ENCODE measurements around the gene ADAM23.

ADAM23 gene

GRCh38 chr2:206535260-206535986 lies 92.1 kb downstream of the ADAM23 start:
- Histone ChIP-seq H3K36me3 (ENCODE audit: control insufficient read depth, insufficient read depth, low read length) (no peaks in the 10 kb centered on the region), H3K9me3 (ENCODE audit: control insufficient read depth, insufficient read depth, low read depth, low read length) (no peaks in the 10 kb centered on the region), H3K27ac (ENCODE audit: low read depth, low read length) (no peak overlapping the region), H3K4me1 (ENCODE audit: control insufficient read depth, insufficient read depth, low read length) (peaks cover 6% of the 10 kb centered on the region), H3K27me3 (ENCODE audit: control insufficient read depth, insufficient read depth, low read length) (no peaks in the 10 kb centered on the region), H3K4me3 (ENCODE audit: low read depth, low read length) (no peak overlapping the region), H3K9ac (ENCODE audit: low read length) (no peak overlapping the region)

- Histone ChIP-seq H3K9me3 (ENCODE audit: control insufficient read depth, insufficient read depth, low read depth, low read length) (no peaks in the 10 kb centered on the region), H3K27me3 (ENCODE audit: control insufficient read depth, insufficient read depth, low read length) (no peaks in the 10 kb centered on the region)
Observed at GRCh38 chr2:206540757-206541156, 97.4 kb downstream of the ADAM23 start.

GRCh38 chr2:206543073-206543472 lies 99.7 kb downstream of the ADAM23 start:
- H3K4me1 ChIP-seq (ENCODE audit: control insufficient read depth, insufficient read depth, low read length) = no peaks in the 10 kb centered on the region

More at GRCh38 chr2:206540757-206541156, 97.4 kb downstream of the ADAM23 start:
- Histone ChIP-seq H3K9ac (ENCODE audit: low read length) (no peak overlapping the region), H3K36me3 (ENCODE audit: control insufficient read depth, insufficient read depth, low read length) (no peaks in the 10 kb centered on the region), H3K4me1 (ENCODE audit: control insufficient read depth, insufficient read depth, low read length) (no peaks in the 10 kb centered on the region), H3K27ac (ENCODE audit: low read depth, low read length) (no peak overlapping the region), H3K4me3 (ENCODE audit: low read depth, low read length) (no peak overlapping the region)

GRCh38 chr2:206548383-206548782 lies 105.1 kb downstream of the ADAM23 start:
- Histone ChIP-seq H3K27me3 (ENCODE audit: control insufficient read depth, insufficient read depth, low read length) (no peaks in the 10 kb centered on the region), H3K27ac (ENCODE audit: low read depth, low read length) (no peak overlapping the region), H3K4me1 (ENCODE audit: control insufficient read depth, insufficient read depth, low read length) (no peaks in the 10 kb centered on the region), H3K9me3 (ENCODE audit: control insufficient read depth, insufficient read depth, low read depth, low read length) (no peaks in the 10 kb centered on the region), H3K36me3 (ENCODE audit: control insufficient read depth, insufficient read depth, low read length) (no peaks in the 10 kb centered on the region), H3K4me3 (ENCODE audit: low read depth, low read length) (no peak overlapping the region), H3K9ac (ENCODE audit: low read length) (no peak overlapping the region)

More at GRCh38 chr2:206543073-206543472, 99.7 kb downstream of the ADAM23 start:
- Histone ChIP-seq H3K9me3 (ENCODE audit: control insufficient read depth, insufficient read depth, low read depth, low read length) (no peaks in the 10 kb centered on the region), H3K9ac (ENCODE audit: low read length) (no peak overlapping the region), H3K36me3 (ENCODE audit: control insufficient read depth, insufficient read depth, low read length) (no peaks in the 10 kb centered on the region), H3K27me3 (ENCODE audit: control insufficient read depth, insufficient read depth, low read length) (no peaks in the 10 kb centered on the region), H3K4me3 (ENCODE audit: low read depth, low read length) (no peak overlapping the region), H3K27ac (ENCODE audit: low read depth, low read length) (no peak overlapping the region)

- Histone ChIP-seq H3K36me3 (ENCODE audit: control insufficient read depth, insufficient read depth, low read length) (no peaks in the 10 kb centered on the region), H3K9me3 (ENCODE audit: control insufficient read depth, insufficient read depth, low read depth, low read length) (no peaks in the 10 kb centered on the region), H3K9ac (ENCODE audit: low read length) (no peak overlapping the region), H3K4me1 (ENCODE audit: control insufficient read depth, insufficient read depth, low read length) (no peaks in the 10 kb centered on the region), H3K27me3 (ENCODE audit: control insufficient read depth, insufficient read depth, low read length) (no peaks in the 10 kb centered on the region), H3K27ac (ENCODE audit: low read depth, low read length) (no peak overlapping the region), H3K4me3 (ENCODE audit: low read depth, low read length) (no peak overlapping the region)
Observed at GRCh38 chr2:206555721-206556120, 112.4 kb downstream of the ADAM23 start.

- Histone ChIP-seq H3K9me3 (ENCODE audit: control insufficient read depth, insufficient read depth, low read depth, low read length) (no peaks in the 10 kb centered on the region), H3K9ac (ENCODE audit: low read length) (no peak overlapping the region), H3K4me1 (ENCODE audit: control insufficient read depth, insufficient read depth, low read length) (no peaks in the 10 kb centered on the region), H3K4me3 (ENCODE audit: low read depth, low read length) (no peak overlapping the region), H3K27me3 (ENCODE audit: control insufficient read depth, insufficient read depth, low read length) (no peaks in the 10 kb centered on the region), H3K27ac (ENCODE audit: low read depth, low read length) (no peak overlapping the region), H3K36me3 (ENCODE audit: control insufficient read depth, insufficient read depth, low read length) (no peaks in the 10 kb centered on the region)
Observed at GRCh38 chr2:206556357-206556949, 113.1 kb downstream of the ADAM23 start.

- Histone ChIP-seq H3K9ac (ENCODE audit: low read length) (no peak overlapping the region), H3K27ac (ENCODE audit: low read depth, low read length) (no peak overlapping the region), H3K27me3 (ENCODE audit: control insufficient read depth, insufficient read depth, low read length) (no peaks in the 10 kb centered on the region), H3K4me1 (ENCODE audit: control insufficient read depth, insufficient read depth, low read length) (no peaks in the 10 kb centered on the region), H3K36me3 (ENCODE audit: control insufficient read depth, insufficient read depth, low read length) (no peaks in the 10 kb centered on the region), H3K4me3 (ENCODE audit: low read depth, low read length) (no peak overlapping the region), H3K9me3 (ENCODE audit: control insufficient read depth, insufficient read depth, low read depth, low read length) (no peaks in the 10 kb centered on the region)
Observed at GRCh38 chr2:206557321-206557720, 114.0 kb downstream of the ADAM23 start.

GRCh38 chr2:206558492-206558891 lies 115.2 kb downstream of the ADAM23 start:
- no peaks in the 10 kb centered on the region for H3K4me1 ChIP-seq (ENCODE audit: control insufficient read depth, insufficient read depth, low read length)
- no peaks in the 10 kb centered on the region for H3K27me3 ChIP-seq (ENCODE audit: control insufficient read depth, insufficient read depth, low read length)
- H3K9me3 ChIP-seq (ENCODE audit: control insufficient read depth, insufficient read depth, low read depth, low read length) = no peaks in the 10 kb centered on the region
- no peak overlapping the region for H3K4me3 ChIP-seq (ENCODE audit: low read depth, low read length)
- H3K27ac ChIP-seq (ENCODE audit: low read depth, low read length) = no peak overlapping the region
- no peak overlapping the region for H3K9ac ChIP-seq (ENCODE audit: low read length)
- H3K36me3 ChIP-seq (ENCODE audit: control insufficient read depth, insufficient read depth, low read length) = no peaks in the 10 kb centered on the region

- no peaks in the 10 kb centered on the region for H3K36me3 ChIP-seq (ENCODE audit: control insufficient read depth, insufficient read depth, low read length)
- H3K4me1 ChIP-seq (ENCODE audit: control insufficient read depth, insufficient read depth, low read length) = no peaks in the 10 kb centered on the region
- no peak overlapping the region for H3K4me3 ChIP-seq (ENCODE audit: low read depth, low read length)
- H3K9ac ChIP-seq (ENCODE audit: low read length) = no peak overlapping the region
- H3K27ac ChIP-seq (ENCODE audit: low read depth, low read length) = no peak overlapping the region
- H3K27me3 ChIP-seq (ENCODE audit: control insufficient read depth, insufficient read depth, low read length) = no peaks in the 10 kb centered on the region
- no peaks in the 10 kb centered on the region for H3K9me3 ChIP-seq (ENCODE audit: control insufficient read depth, insufficient read depth, low read depth, low read length)
Observed at GRCh38 chr2:206561962-206562361, 118.6 kb downstream of the ADAM23 start.

GRCh38 chr2:206562375-206562774 lies 119.0 kb downstream of the ADAM23 start:
- H3K4me1 ChIP-seq (ENCODE audit: control insufficient read depth, insufficient read depth, low read length) = no peaks in the 10 kb centered on the region
- H3K36me3 ChIP-seq (ENCODE audit: control insufficient read depth, insufficient read depth, low read length) = no peaks in the 10 kb centered on the region
- no peak overlapping the region for H3K9ac ChIP-seq (ENCODE audit: low read length)
- no peak overlapping the region for H3K4me3 ChIP-seq (ENCODE audit: low read depth, low read length)
- H3K9me3 ChIP-seq (ENCODE audit: control insufficient read depth, insufficient read depth, low read depth, low read length) = no peaks in the 10 kb centered on the region
- no peaks in the 10 kb centered on the region for H3K27me3 ChIP-seq (ENCODE audit: control insufficient read depth, insufficient read depth, low read length)
- H3K27ac ChIP-seq (ENCODE audit: low read depth, low read length) = peak overlapping the region; percentile 36; the same call in 1 of the 2 replicates

GRCh38 chr2:206563374-206563773 lies 120.0 kb downstream of the ADAM23 start:
- Histone ChIP-seq H3K4me3 (ENCODE audit: low read depth, low read length) (no peak overlapping the region), H3K27ac (ENCODE audit: low read depth, low read length) (no peak overlapping the region), H3K36me3 (ENCODE audit: control insufficient read depth, insufficient read depth, low read length) (no peaks in the 10 kb centered on the region; the same call in 1 of the 2 replicates), H3K27me3 (ENCODE audit: control insufficient read depth, insufficient read depth, low read length) (no peaks in the 10 kb centered on the region), H3K9me3 (ENCODE audit: control insufficient read depth, insufficient read depth, low read depth, low read length) (no peaks in the 10 kb centered on the region), H3K9ac (ENCODE audit: low read length) (no peak overlapping the region), H3K4me1 (ENCODE audit: control insufficient read depth, insufficient read depth, low read length) (no peaks in the 10 kb centered on the region)

All from HUES6 (cell line).